Endothelial cell (in vitro differentiated cells): ENCODE data around the gene MAGED2. TPM values are rescaled to one million over a fixed set of nuclear protein-coding genes. Genes with fewer than 3 reads are reported as not detected.
"Not testable (repeated sequence)": the region's sequence is repeated elsewhere in the genome, so short reads cannot be mapped to it uniquely, and the experiment has no call there.

Source experiments
- DNase-seq: peaks from one replicate; pipeline ENCODE4 v3.0.0; 2021; ENCODE audit warnings: low spot score
- H3K27ac Mint-ChIP-seq: one replicate; pipeline ENCODE4 v1.8.0; 2021; ENCODE audit warnings: mixed read lengths, inconsistent platforms; ENCODE audit not compliant: unreplicated experiment
- H3K27me3 Mint-ChIP-seq: one replicate; pipeline ENCODE4 v1.8.0; 2021; ENCODE audit warnings: mild to moderate bottlenecking, moderate library complexity, mixed read lengths, inconsistent platforms; ENCODE audit not compliant: unreplicated experiment
- H3K36me3 Mint-ChIP-seq: one replicate; pipeline ENCODE4 v1.8.0; 2021; ENCODE audit warnings: mild to moderate bottlenecking, low read depth, mixed read lengths, inconsistent platforms; ENCODE audit not compliant: unreplicated experiment
- H3K4me1 Mint-ChIP-seq: one replicate; pipeline ENCODE4 v1.8.0; 2021; ENCODE audit warnings: mild to moderate bottlenecking, mixed read lengths, inconsistent platforms; ENCODE audit not compliant: unreplicated experiment
- H3K4me3 Mint-ChIP-seq: one replicate; pipeline ENCODE4 v1.8.0; 2021; ENCODE audit warnings: mild to moderate bottlenecking, mixed read lengths, inconsistent platforms; ENCODE audit not compliant: unreplicated experiment
- H3K9me3 Mint-ChIP-seq: one replicate; pipeline ENCODE4 v1.8.0; 2021; ENCODE audit warnings: mixed read lengths, inconsistent platforms; ENCODE audit not compliant: unreplicated experiment
- CTCF ChIP-seq: fragments of 200-600 bp; sonication (generic); IDR thresholded peaks from one replicate; pipeline ENCODE4 v1.5.0; 2021; ENCODE audit warnings: antibody characterized with exemption; ENCODE audit not compliant: unreplicated experiment
- total RNA-seq: library from RNA; stranded (reverse); fragmentation: NEBNext Ultra II Directional; extraction: Animal tissue kit (Norgen Biotek cat#: 25700); gene quantifications from one replicate; pipeline ENCODE4 v1.2.1, GENCODE V29; 2021; ENCODE audit not compliant: unreplicated experiment

MAGED2 gene
- total RNA-seq, 1 donor from 2014 or later: 581 TPM

GRCh38 chrX:54824195-54824594, 16.6 kb downstream of the MAGED2 start:
- no peak for TF ChIP-seq CTCF
- peaks cover 8% of the 10 kb centered on the region for H3K27me3 Mint-ChIP-seq
- H3K36me3 Mint-ChIP-seq: peaks cover 5% of the 10 kb centered on the region
- DNase-seq: no peak
- no peaks in the 10 kb centered on the region for H3K9me3 Mint-ChIP-seq
- peak overlapping the region; percentile 91 for H3K27ac Mint-ChIP-seq
- H3K4me1 Mint-ChIP-seq: peaks cover 19% of the 10 kb centered on the region
- H3K4me3 Mint-ChIP-seq: no peak overlapping the region

GRCh38 chrX:54824722-54825121, 17.2 kb downstream of the MAGED2 start:
- Mint-ChIP-seq H3K4me1 (peaks cover 19% of the 10 kb centered on the region), H3K36me3 (peaks cover 5% of the 10 kb centered on the region), H3K27me3 (peaks cover 8% of the 10 kb centered on the region), H3K27ac (no peak overlapping the region), H3K4me3 (no peak overlapping the region), H3K9me3 (no peaks in the 10 kb centered on the region)
- TF ChIP-seq CTCF: no peak
- no peak for DNase-seq

- no peak overlapping the region for H3K4me3 Mint-ChIP-seq
- no peak for TF ChIP-seq CTCF
- peaks cover 19% of the 10 kb centered on the region for H3K4me1 Mint-ChIP-seq
- H3K9me3 Mint-ChIP-seq: no peaks in the 10 kb centered on the region
- no peak for DNase-seq
- H3K27ac Mint-ChIP-seq: no peak overlapping the region
- H3K36me3 Mint-ChIP-seq: peaks cover 5% of the 10 kb centered on the region
- H3K27me3 Mint-ChIP-seq: peaks cover 8% of the 10 kb centered on the region
Observed at GRCh38 chrX:54825716-54826438, 18.3 kb downstream of the MAGED2 start.

GRCh38 chrX:54826598-54826997, 19.1 kb downstream of the MAGED2 start:
- H3K4me1 Mint-ChIP-seq: peaks cover 19% of the 10 kb centered on the region
- H3K27ac Mint-ChIP-seq: no peak overlapping the region
- no peak overlapping the region for H3K4me3 Mint-ChIP-seq
- no peaks in the 10 kb centered on the region for H3K9me3 Mint-ChIP-seq
- DNase-seq: no peak
- peaks cover 8% of the 10 kb centered on the region for H3K27me3 Mint-ChIP-seq
- H3K36me3 Mint-ChIP-seq: peaks cover 5% of the 10 kb centered on the region
- TF ChIP-seq CTCF: no peak

- H3K27ac Mint-ChIP-seq: no peak overlapping the region
Observed at GRCh38 chrX:54838583-54838982, 31.0 kb downstream of the MAGED2 start.

GRCh38 chrX:54841184-54841874, 33.8 kb downstream of the MAGED2 start:
- H3K36me3 Mint-ChIP-seq, H3K4me3 Mint-ChIP-seq, H3K9me3 Mint-ChIP-seq, DNase-seq, H3K27me3 Mint-ChIP-seq, H3K27ac Mint-ChIP-seq: not testable (repeated sequence)
- H3K4me1 Mint-ChIP-seq: peaks cover 12% of the 10 kb centered on the region

More at GRCh38 chrX:54838583-54838982, 31.0 kb downstream of the MAGED2 start:
- TF ChIP-seq CTCF: no peak
- H3K27me3 Mint-ChIP-seq: no peaks in the 10 kb centered on the region
- no peak for DNase-seq
- peaks cover 13% of the 10 kb centered on the region for H3K4me1 Mint-ChIP-seq
- H3K4me3 Mint-ChIP-seq: no peak overlapping the region
- H3K36me3 Mint-ChIP-seq: no peaks in the 10 kb centered on the region
- no peaks in the 10 kb centered on the region for H3K9me3 Mint-ChIP-seq
